HS-27A (cell line): ENCODE results near the gene TBL2.
"Not testable (repeated sequence)": the region's sequence is repeated elsewhere in the genome, so short reads cannot be mapped to it uniquely, and the experiment has no call there.

Source experiments
- DNase-seq: peaks from one replicate; pipeline ENCODE4 v3.0.0-alpha.2; 2012; ENCODE audit warnings: low read depth, missing footprints

The TBL2 gene

GRCh38 chr7:73578342-73579128 lies at the start of gene TBL2:
TSS of gene TBL2 (minus strand) at chr7:73578579. CDS start at chr7:73578549, 30 bp downstream.
- DNase-seq = peak; percentile 90

GRCh38 chr7:73626814-73627213 lies 48.4 kb upstream of the TBL2 start:
- DNase-seq = no peak

- DNase-seq = no peak
Observed at GRCh38 chr7:73625276-73625675, 46.9 kb upstream of the TBL2 start.

GRCh38 chr7:73624669-73625001 lies 46.3 kb upstream of the TBL2 start:
- no peak for DNase-seq

- DNase-seq = no peak
Observed at GRCh38 chr7:73623798-73624668, 45.7 kb upstream of the TBL2 start, which contains the start of gene MLXIPL. TSS of gene MLXIPL (minus strand) at chr7:73624522. CDS start at chr7:73624492, 30 bp downstream.

GRCh38 chr7:73622909-73623797 lies 44.8 kb upstream of the TBL2 start:
- no peak for DNase-seq

- no peak for DNase-seq
Observed at GRCh38 chr7:73622527-73622908, 44.1 kb upstream of the TBL2 start.

GRCh38 chr7:73621168-73622063 lies 43.0 kb upstream of the TBL2 start:
- DNase-seq = no peak

- not testable (repeated sequence) for DNase-seq
Observed at GRCh38 chr7:73619394-73619793, 41.0 kb upstream of the TBL2 start.

GRCh38 chr7:73618538-73618937 lies 40.2 kb upstream of the TBL2 start:
- DNase-seq = no peak

- DNase-seq = not testable (repeated sequence)
Observed at GRCh38 chr7:73617520-73617919, 39.1 kb upstream of the TBL2 start.

- DNase-seq = no peak
Observed at GRCh38 chr7:73615886-73616285, 37.5 kb upstream of the TBL2 start.

- not testable (repeated sequence) for DNase-seq
Observed at GRCh38 chr7:73614937-73615336, 36.6 kb upstream of the TBL2 start.

- no peak for DNase-seq
Observed at GRCh38 chr7:73613954-73614735, 35.8 kb upstream of the TBL2 start.

GRCh38 chr7:73612598-73613269 lies 34.4 kb upstream of the TBL2 start:
- no peak for DNase-seq

- no peak for DNase-seq
Observed at GRCh38 chr7:73611017-73611555, 32.7 kb upstream of the TBL2 start.

GRCh38 chr7:73610105-73610504 lies 31.7 kb upstream of the TBL2 start:
- no peak for DNase-seq

GRCh38 chr7:73607692-73607983 lies 29.3 kb upstream of the TBL2 start:
- not testable (repeated sequence) for DNase-seq
